GM18867 (cell line): ENCODE measurements around the gene B4GALT6.

Experiments
- ATAC-seq: cut with Tn5 transposase; IDR thresholded peaks from one replicate; pipeline ENCODE4 v1.9.1; 2021; ENCODE audit warnings: mild to moderate bottlenecking, moderate library complexity; ENCODE audit not compliant: unreplicated experiment

Gene B4GALT6

DNA sequence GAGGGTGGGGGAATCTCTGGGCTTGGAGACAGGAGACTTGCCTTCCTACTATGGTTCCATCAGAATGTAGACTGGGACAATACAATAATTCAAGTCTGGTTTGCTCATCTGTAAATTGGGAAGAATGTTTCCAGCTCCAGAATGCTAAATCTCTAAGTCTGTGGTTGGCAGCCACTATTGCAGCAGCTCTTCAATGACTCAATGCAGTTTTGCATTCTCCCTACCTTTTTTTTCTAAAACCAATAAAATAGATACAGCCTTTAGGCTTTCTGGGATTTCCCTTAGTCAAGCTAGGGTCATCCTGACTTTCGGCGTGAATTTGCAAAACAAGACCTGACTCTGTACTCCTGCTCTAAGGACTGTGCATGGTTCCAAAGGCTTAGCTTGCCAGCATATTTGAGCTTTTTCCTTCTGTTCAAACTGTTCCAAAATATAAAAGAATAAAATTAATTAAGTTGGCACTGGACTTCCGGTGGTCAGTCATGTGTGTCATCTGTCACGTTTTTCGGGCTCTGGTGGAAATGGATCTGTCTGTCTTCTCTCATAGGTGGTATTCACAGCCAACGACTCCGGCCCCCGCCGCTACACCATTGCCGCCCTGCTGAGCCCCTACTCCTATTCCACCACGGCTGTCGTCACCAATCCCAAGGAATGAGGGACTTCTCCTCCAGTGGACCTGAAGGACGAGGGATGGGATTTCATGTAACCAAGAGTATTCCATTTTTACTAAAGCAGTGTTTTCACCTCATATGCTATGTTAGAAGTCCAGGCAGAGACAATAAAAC is 86.2 kb downstream of the B4GALT6 start:
- no peak for ATAC-seq

DNA sequence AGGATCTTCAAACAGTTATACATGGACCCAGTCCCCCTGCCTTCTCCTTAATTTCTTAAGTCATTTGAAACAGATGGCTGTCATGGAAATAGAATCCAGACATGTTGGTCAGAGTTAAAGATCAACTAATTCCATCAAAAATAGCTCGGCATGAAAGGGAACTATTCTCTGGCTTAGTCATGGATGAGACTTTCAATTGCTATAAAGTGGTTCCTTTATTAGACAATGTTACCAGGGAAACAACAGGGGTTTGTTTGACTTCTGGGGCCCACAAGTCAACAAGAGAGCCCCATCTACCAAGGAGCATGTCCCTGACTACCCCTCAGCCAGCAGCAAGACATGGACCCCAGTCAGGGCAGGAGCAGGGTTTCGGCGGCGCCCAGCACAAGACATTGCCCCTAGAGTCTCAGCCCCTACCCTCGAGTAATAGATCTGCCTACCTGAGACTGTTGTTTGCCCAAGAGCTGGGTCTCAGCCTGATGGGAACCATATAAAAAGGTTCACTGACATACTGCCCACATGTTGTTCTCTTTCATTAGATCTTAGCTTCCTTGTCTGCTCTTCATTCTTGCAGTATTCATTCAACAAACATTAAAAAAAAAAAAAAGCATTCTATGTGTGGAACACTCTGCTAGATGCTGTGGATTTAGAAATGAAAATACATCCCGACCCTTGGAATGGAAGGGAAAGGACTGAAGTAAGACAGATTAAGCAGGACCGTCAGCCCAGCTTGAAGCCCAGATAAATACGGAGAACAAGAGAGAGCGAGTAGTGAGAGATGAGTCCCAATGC is 88.1 kb downstream of the B4GALT6 start:
- no peak for ATAC-seq

DNA sequence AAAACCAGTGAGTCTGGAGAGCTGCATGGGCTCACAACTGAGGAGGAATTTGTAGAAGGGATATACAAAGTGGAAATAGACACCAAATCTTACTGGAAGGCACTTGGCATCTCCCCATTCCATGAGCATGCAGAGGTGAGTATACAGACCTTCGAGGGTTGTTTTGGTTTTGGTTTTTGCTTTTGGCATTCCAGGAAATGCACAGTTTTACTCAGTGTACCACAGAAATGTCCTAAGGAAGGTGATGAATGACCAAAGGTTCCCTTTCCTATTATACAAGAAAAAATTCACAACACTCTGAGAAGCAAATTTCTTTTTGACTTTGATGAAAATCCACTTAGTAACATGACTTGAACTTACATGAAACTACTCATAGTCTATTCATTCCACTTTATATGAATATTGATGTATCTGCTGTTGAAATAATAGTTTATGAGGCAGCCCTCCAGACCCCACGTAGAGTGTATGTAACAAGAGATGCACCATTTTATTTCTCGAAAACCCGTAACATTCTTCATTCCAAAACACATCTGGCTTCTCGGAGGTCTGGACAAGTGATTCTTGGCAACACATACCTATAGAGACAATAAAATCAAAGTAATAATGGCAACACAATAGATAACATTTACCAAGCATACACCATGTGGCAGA is 89.1 kb downstream of the B4GALT6 start:
- no peak for ATAC-seq

DNA sequence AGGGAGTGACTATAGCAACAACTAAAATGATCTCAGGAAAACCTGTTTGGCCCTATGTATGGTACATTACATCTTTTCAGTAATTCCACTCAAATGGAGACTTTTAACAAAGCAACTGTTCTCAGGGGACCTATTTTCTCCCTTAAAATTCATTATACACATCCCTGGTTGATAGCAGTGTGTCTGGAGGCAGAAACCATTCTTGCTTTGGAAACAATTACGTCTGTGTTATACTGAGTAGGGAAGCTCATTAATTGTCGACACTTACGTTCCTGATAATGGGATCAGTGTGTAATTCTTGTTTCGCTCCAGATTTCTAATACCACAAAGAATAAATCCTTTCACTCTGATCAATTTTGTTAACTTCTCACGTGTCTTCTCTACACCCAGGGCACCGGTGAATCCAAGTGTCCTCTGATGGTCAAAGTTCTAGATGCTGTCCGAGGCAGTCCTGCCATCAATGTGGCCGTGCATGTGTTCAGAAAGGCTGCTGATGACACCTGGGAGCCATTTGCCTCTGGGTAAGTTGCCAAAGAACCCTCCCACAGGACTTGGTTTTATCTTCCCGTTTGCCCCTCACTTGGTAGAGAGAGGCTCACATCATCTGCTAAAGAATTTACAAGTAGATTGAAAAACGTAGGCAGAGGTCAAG is 91.7 kb downstream of the B4GALT6 start:
- no peak for ATAC-seq

DNA sequence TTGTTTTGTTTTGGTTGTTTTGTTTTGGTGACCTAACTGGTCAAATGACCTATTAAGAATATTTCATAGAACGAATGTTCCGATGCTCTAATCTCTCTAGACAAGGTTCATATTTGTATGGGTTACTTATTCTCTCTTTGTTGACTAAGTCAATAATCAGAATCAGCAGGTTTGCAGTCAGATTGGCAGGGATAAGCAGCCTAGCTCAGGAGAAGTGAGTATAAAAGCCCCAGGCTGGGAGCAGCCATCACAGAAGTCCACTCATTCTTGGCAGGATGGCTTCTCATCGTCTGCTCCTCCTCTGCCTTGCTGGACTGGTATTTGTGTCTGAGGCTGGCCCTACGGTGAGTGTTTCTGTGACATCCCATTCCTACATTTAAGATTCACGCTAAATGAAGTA is 92.8 kb downstream of the B4GALT6 start, which contains the start of gene TTR:
Gene TTR, plus strand, starts transcription at position 250 of the 400 bp plus-strand sequence. Its CDS starts 26 bp downstream, at position 276.
- no peak for ATAC-seq

DNA sequence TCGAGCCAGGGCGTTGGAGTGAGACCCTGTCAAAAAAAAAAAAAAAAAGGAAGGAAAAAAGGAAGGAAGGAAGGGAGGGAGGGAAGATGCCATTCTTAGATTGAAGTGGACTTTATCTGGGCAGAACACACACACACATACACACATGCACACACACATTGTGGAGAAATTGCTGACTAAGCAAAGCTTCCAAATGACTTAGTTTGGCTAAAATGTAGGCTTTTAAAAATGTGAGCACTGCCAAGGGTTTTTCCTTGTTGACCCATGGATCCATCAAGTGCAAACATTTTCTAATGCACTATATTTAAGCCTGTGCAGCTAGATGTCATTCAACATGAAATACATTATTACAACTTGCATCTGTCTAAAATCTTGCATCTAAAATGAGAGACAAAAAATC is 93.3 kb downstream of the B4GALT6 start:
- ATAC-seq = no peak

DNA sequence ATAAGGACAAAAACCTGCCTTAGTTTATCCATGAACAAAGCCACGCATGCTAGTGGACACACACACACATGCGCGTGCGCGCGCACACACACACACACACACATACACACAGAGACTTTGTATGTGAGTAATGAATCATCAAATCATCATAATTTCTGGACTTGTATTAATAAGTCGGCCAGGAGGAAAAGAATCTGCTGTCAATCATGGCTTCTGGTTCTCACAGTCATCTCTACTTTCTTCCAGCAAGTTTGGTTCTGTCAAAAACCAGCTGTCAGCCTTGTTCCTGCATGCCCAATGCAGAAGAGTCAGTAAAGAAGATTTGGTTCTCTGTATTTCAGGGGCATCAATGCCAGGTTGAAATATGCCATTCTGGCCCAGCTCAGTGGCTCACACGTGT is 93.8 kb downstream of the B4GALT6 start:
- ATAC-seq = no peak

DNA sequence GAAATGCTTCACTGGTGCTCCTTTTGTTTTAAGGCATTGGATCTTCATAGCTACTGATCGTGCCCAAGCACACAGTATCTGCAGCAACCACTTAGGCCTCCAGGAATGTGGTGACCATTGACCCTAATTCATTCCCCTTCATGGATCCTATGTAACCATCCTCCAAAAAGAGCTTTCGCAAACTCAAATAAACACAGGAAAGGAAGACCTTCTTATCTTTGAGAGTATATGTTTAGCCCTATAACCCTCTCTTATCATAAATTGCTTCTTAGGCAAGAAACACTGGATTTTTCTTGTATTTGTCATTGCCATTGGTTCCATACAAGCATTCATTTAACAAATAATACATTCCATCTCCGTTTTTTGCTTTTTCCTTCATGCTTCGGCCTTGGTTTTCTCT is 96.9 kb downstream of the B4GALT6 start:
- ATAC-seq = no peak

DNA sequence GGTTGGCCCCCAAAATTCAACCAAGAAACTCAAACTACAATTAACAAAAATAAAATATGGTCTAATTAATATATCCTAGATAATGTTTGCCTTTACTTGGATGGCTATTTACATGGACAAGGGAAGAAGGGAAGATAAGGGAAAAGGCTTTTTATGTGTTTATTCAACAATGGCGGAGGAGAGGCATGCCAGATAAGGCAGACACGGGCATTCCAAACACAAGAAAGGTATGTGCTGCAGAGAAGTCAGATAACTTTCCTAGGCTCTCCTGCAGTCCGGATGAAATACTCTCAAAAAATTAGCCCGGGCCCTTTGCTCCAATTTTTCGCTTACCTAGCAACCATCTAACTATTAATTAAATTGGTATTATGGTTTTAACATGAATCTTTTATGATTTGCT is 97.8 kb downstream of the B4GALT6 start:
- ATAC-seq = no peak

DNA sequence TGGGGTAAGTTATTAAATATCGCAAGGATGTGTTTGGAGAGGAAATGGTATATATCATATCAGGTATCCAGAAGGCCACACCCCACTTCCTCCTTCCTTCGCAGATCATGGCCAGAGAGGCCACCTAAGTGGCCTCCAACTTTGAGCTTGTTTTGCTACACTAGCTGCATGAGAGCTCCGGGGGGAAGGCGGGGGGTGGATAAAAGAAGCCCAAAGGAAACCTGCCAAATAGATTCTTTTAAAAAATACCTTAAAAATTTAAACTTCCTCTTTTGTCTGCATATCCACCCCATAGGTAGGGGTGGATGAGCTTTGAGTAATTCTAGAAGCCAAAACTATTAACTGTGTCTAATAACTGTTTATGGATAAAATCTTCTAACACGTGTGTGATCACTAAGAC is 98.4 kb downstream of the B4GALT6 start:
- no peak for ATAC-seq

DNA sequence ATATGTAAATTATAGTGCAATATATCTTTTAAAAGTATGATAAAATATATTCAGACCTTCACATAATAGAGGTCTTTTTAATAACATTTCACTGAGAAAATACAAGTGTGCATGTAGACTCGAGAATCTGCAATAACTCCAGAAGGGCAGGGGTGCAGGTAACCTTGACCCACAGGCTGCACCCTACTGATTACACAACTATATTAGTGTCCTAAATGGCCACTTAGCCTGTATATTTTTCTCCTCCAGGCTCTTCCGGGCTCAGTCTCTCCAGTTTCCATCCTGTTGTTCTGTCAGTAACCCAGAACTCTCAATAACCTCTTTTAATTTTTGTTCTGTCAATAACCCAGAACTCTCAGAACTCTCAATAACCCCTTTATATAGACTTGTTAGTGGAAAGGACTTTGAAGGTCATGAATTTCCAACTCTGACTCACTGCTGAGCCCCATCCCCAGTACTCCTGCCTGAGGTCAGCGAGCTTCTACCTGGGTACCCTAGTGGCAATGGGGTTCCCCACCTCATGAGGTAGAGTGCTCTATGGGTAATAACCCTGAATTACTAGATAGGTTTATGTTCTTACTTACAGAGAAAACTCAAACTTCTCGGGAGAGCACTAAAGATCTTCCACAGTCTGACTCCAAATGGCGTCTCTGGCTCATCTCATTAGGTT is 101.1 kb downstream of the B4GALT6 start:
- no peak for ATAC-seq

DNA sequence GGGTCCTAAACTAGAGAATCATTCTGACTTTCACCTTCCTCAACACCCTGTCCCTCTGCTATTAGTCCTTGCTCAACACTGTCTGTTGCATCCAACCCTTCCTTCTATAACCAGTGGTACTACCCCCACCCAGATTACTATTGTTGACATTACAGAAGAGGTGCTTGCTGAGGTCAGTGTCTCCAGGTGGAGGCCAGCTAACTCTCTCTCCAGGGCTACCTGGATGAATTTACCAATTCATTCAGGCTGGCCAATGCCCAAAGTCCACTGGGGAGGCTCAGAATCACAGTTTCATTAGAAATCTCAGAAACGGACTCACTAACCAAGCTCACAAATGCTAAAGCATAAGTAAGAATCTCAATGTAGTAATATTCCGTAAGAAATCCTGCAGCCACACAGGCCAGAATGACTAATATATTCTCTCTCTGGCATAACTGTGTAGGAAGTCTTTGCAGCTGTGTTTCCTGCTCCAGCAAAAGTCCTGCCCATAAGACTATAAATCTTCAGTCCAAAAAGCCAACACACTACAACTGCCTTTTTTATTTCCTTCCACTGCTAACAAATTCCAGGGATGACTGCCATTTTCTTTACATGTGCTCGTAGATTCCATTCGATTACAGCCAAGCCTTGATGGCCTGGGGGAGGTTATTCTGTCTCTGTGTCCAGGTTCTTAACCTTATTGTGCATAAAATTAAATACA is 102.7 kb downstream of the B4GALT6 start:
- no peak for ATAC-seq

DNA sequence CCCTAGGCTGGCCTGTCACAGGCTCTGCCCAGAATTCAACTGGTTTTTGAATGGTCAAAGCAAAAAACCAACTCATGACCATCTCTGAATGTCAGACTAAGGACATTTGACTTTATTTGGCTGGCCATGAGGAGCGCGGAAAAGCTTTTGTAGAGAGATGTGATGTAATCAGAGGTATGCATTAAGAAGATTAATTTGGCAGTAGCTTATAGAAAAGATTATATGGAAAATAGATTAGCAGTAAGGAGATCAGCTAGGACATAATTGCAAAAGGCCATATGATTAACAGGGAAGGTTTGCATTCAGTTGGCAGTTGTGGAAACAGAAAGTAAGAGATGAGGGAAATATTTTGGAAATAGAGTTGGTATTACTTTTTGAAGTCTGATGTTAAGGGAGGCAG is 105.0 kb downstream of the B4GALT6 start:
- ATAC-seq = no peak

DNA sequence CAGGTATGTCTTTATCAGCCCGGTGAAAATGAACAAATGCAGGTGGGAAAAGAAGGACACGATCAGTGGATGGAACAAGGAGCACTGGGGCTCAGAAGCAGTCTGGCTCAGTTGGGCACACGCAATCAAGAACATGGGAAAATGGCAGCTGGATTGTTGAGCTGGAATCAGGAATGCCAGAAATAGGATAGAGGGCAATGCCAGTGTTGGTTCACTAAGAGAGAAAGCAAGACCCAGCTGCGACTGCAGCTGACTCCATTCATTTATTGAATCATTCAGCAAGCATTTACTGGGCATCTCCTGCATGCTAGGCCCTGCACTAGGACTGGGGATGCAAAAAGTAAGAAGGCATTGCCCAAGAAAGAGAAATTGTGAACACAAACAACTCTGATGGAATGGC is 106.3 kb downstream of the B4GALT6 start:
- ATAC-seq = no peak

DNA sequence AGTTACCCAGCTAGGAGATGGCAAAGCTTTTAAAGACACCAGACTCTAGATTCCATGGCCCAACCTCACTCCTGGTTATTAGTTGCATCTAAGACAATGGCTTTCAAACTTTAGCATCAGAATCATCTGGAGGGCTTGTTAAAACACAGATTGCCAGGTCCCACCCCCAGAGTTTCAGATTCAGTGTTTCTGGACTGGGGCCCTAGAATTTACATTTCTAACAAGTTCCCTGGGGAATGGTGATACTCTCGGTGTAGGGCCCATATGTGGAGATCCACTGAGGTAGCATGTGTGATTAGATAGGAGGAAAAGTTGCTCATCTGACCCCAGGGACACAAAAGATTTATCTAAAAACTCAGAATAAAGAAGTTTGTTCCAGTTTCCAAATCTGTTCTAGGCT is 107.2 kb downstream of the B4GALT6 start:
- ATAC-seq = no peak

DNA sequence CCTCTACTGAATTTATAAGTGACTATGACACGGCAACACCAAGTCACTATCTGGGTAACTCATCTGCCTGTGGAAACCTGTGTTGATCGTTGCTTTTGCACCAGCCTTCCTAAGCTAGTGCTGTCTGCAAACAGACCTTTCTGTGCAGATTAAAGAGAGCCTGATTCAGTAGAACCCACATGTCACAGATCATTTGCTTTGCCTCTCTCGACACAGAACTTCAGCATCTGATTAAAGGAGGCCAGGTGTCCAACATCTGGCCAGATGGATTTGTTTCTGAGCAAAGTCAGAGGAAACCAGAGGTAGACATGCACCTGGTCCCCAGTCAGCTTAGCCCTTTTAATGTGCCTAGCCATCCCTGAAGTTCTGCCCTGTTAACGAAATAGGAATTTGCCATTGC is 107.7 kb downstream of the B4GALT6 start:
- no peak for ATAC-seq

DNA sequence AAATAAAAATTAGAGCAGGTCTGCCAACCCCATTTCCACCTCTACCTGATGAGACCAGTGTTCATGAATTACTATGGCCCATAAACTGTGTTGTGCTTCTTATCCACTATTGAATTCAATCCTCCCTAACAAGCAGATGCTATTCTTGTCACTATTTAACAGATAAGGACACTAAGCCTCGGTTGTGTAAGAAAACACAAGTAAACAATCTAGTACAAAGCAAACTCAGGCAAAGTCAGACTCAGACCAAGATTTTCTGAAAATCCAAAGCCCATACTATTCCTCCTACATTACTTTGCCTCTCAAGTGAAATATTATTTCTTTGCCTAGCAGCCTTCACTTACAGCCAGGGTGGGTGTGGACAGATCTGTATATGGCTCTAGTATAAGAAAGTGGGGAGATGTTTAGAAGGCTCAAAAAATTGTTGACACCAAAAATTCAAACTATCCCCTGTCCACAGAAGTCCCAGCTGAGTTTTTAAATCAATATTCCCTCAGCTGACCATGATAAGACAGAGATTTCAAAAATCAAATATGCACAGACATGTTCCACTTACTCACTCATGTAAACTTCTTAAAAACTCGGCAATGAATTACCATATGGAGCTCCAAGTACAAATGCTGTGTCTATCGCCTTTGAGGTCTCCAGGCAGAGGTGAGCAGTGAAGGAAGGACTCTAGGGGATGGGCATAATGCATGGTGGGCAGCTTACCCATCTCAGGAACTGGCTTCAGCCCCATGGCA is 108.7 kb downstream of the B4GALT6 start:
- no peak for ATAC-seq

DNA sequence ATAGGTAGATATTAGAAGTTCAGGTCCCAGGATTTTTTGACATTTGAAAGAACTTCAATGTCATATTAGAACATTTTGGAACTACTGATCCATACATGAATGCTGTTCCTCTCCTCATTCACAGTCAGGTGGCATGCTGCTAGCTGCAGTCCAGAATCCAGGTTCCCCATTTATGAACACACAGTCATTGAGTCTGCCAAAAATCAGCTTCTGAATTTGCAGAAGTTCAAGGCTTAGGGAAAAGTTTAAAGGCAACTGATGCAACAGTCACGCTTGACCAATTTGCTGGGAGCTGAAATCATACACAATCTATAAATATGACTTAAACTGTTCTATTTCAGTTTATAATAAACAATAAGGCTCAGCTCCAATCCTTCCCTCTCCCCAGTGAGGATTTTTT is 110.0 kb downstream of the B4GALT6 start:
- no peak for ATAC-seq
